Activated gamma-delta T cell (primary cell): Measurements from ENCODE around the gene CDKN2A.

Source experiments
- DNase-seq: peaks from one replicate; lab custom pipeline; 2025; lab: John Stamatoyannopoulos, UW

CDKN2A gene

DNA sequence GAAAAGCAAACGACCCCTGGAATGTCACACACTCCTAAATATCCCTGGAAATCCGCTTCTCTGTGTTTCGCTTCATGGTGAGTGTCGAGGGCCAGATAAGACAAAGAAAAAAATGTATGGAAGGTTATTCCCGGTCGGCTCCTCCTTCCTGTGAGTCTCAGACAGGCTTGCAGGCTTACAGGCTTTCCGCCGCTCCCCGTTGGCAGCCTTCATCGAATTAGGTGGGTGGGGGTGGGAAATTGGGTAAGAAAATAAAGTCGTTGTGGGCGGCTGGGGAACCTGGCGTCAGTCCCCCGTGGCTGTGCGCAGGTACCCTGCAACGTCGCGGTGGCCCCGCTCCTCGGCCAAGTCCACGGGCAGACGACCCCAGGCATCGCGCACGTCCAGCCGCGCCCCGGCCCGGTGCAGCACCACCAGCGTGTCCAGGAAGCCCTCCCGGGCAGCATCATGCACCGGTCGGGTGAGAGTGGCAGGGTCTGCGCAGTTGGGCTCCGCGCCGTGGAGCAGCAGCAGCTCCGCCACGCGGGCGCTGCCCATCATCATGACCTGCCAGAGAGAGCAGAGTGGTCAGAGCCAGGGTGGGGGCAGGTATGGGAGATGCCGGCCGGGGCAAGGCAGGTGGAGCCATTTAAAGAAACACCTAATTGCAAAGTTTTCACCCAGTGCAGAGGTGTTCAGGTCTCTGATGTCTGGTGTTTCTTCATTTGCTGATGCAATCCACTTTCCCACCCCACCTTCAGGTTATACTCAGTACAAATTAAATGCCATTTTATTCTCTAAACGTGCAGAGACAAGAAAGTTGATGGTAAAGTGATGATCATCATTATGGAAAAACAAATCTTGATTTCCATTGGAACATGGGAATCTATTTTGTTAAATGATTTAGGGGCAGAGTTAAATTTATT is 11.8 kb upstream of the CDKN2A start:
- no peak for DNase-seq

DNA sequence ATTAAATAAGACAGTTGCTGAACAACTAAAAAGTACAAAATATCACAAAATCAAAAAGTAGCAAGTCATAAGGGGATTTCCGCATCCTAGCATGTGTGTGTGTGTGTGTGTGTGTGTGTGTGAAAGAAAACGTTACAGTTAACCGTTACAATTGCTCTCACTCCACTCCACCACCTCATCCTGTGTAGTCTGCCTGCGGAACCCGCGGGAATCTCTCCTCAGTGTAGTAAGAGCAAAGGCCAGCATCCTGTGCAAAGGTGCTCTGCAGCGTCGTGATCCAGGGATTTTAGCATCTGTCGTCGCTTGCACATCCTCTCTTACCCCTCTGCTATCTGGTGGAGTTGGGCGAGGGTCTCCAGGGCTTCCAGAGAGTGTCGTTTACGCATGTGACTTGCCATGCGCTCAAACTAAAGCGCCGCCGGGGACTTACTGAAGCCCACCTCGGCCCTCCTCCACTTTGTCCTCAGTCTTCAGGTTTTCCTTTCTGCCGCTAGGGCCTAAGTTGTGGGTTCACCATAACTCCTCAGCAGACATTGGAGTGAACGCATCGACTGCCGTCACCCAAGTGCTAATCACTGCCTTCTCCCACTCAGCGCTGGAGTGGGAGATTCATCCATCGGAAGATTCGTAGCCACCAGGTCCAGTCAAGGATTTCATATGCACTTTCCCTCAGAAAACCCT is 11.0 kb upstream of the CDKN2A start:
- no peak for DNase-seq

DNA sequence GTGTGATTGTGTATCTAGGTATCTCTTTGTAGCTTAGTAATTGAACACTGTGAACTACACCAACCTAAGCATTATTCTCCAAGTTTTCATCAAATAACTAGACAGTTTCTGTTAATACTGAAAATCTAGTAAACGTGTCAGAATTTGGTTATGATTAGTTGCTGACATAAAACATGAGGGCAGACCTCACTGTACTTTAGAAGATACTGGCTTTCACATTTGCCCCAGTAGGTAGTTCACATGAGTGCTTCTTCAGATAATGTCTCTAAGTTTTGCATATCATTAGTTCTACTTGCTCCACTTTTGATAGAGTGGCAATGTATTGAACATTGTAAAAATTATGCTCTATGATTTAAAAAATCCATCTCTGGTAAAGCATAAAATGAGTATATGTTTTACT is 7.8 kb upstream of the CDKN2A start:
- no peak for DNase-seq

DNA sequence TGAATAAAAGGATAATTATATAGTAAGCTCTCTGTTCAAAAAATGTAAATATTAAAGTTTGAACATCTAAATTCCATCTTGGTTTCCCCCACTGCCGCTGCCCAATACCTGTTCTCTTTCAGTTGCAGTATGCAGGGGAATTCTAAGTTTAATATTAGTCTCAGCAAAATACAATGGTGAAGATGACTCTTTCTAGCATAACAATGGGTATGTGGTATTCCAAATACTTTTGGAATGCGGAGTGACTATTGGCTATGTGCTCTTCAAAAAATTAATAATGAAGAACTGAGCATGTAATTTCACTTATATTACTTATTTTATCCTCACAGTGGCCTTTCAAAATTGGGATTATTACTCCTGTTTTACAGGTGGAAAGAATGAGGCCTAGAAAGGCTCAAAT is 3.8 kb upstream of the CDKN2A start:
- no peak for DNase-seq

DNA sequence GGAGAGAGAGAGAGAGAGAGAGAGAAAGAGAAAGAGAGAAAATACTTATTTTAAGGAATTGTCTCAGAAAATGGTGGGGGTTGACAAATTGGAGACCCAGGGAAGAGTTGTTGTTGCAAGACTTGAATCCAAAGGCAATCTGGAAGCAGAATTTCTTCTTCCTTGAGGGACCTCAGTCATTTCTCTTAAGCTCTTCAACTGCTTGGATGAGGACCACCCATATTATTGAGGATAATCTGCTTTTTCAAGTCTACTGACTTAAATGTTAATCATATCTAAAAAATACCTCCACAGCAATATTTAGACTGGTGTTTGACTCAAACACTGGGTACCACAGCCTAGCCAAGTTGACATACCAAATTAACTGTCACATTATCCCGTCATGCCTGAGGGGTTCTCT is 3.3 kb upstream of the CDKN2A start:
- DNase-seq: no peak

DNA sequence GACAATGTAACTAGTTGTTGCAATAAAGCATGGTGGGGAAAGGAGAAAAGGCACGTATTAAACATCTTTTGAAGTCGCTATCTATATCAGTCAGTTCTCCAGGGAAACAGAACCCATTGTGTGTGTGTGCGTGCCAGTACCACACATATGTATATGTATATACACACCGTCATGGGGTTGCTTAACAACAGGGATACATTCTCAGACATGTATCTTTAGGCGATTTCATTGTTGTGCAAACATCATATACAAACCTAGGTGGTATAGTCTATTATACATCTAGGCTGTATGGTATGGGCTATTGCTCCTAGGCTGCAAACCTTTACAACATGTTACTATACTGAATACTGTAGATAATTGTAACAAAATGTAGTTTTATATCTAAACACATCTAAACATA is 2.7 kb upstream of the CDKN2A start:
- no peak for DNase-seq

DNA sequence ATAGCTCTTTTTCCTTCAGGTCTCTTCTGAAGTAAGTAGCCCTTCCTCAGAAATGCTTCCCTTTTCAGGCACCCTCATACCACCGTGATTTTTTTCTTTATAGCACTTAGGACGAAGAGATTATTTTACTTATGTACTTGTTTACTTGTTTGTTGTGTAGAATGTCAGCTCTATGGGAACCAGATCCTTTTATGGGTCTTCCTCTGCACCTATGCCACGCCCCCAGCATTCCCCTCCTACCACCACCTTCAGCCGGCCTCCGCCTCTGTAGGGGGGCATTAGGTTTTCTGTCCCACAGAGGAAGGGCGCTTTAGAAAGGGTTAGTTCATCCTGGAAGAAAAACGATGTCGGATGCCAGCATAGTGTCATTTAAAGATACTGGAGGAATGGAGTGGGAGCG is 2.2 kb upstream of the CDKN2A start:
- no peak for DNase-seq

DNA sequence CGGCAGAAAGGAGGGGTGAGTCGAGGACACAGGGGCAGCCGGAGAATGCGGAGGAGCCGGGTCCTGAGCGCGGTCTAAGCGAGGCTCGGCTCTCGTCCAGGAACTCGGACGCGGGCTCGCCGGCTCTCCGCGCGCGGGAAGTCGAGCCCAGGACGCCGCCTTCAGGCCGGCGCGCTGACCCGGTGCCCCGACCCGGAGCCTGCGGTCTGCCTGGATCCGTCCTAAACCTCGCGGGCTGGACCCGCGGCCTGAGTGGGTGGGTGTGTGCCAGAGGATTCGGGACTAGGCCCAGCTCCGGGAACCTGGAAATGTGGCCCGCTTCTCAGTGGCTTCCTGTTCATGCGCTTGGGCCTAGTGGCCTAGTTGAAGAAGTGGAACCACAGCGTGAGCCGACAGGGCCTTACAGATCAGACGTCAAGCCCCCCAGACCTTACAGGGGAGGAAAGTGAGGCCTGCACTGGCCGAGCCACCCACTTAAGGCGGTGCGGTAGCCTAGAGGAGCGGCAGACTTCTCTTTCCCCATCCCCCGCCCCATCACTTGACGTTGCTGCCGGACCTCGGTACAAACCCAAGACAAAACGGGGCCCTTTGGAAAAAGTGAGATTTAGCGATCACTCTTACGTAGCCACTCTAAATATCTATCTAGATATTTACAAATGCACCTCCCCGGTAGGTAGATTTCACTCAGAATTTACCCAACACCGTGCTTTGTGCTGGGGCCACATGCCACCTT is 1.6 kb upstream of the CDKN2A start:
- no peak for DNase-seq

DNA sequence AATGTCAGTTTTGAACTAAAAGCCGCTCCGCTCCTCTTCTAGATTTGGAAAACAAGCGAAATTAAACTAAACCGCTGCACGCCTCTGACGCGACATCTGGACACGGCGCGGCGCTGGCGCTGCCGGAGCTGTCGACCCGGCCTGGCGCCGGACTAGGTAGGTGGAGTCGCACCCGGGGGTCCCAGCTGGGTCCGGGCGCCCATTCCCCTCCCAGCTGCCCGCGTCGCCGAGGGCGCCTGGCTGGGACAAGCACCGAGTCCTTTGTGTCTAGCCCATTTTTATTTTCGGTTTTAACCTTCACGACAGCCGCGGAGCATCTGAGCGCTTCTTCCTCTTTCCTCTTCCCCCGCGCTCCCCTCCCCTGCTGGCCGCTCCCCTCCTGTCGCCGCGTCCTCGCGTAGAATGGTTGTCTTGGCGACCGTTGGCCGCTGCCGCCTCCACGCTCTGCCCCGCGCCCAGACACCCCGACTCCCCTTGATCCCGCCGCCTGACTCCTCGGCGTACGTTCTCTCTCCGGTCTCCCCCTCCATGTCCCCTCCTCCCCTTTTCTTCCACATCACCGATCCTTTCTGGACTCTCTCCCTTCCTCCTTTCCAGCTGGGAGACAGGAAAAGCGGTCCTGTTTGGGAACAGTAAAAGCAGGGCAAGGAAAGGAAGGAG is 944 bp upstream of the CDKN2A start:
- DNase-seq: peak; percentile 63

DNA sequence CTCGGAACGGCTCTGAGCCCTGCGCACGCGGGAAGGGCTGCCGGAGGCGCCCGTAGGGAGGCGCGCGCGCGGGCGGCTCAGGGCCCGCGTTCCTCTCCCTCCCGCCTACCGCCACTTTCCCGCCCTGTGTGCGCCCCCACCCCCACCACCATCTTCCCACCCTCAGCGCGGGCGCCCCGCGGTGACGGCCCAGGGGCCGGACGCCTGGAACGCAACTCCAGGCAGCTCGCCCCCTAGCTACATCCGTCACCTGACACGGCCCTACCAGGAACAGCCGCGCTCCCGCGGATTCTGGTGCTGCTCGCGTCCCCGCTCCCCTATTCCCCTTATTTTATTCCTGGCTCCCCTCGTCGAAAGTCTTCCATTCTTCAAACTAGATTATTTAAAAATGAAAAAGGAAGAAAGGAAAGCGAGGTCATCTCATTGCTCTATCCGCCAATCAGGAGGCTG is 389 bp upstream of the CDKN2A start, which contains the start of gene CDKN2B-AS1:
Gene CDKN2B-AS1, plus strand, starts transcription at position 236 of the 450 bp plus-strand sequence.
- peak; percentile 34 for DNase-seq

DNA sequence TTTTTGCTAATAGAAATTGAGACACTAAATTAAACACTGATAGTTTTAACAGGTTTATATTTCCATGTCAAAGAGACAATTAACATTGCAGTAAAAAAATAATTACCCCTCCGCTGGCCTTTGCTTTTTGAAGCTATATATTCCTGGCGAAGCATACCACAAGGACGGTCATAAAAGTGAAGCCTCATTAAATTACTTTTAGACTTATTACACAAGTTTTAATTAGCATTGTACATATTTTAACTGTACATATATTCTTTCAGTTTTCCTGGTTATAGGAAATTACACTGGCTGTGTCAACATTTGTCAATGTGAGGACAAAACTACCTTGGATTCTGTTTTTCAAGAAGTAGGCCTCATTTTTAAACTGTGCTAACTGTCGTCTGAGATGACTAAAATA is 1.2 kb downstream of the CDKN2A start:
- no peak for DNase-seq

DNA sequence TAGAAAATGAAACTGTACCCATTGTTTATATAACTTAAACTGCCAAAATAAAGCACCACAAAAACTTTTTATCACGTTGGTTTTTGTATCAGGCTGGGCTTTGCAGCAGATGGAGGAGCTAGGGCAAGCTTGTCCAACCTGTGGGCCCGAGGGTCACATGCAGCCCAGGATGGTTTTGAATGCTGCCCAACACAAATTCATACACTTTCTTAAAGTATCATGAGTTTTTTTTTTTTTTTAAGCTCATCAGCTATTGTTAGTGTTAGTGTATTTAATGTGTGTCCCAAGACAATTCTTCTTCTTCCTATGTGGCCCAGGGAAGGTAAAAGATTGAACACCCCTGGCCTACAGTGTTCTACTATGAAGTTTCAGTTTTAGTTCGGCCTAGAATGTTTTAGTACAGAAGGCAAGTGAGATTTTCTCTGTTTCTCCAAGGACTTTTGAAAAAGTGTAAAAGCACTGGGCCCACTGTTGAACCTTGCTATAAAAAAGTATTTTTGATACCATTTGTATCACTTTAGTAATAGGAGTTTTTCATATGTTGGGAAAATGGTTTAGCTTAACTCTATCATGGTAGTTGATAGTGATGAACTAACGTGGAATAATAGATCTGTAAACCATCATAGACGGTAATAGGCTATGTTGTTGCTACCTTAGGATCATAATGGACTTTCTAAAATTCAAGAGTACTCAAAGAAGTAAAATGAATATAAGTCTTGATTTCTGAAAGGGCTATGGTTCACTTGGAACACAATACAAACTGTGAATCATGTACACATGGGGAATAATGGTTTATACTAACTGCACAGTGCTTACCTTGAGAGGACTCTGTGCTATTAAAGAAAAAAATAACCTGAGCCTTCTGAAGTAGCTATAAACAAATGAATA is 2.9 kb downstream of the CDKN2A start:
- DNase-seq: no peak

DNA sequence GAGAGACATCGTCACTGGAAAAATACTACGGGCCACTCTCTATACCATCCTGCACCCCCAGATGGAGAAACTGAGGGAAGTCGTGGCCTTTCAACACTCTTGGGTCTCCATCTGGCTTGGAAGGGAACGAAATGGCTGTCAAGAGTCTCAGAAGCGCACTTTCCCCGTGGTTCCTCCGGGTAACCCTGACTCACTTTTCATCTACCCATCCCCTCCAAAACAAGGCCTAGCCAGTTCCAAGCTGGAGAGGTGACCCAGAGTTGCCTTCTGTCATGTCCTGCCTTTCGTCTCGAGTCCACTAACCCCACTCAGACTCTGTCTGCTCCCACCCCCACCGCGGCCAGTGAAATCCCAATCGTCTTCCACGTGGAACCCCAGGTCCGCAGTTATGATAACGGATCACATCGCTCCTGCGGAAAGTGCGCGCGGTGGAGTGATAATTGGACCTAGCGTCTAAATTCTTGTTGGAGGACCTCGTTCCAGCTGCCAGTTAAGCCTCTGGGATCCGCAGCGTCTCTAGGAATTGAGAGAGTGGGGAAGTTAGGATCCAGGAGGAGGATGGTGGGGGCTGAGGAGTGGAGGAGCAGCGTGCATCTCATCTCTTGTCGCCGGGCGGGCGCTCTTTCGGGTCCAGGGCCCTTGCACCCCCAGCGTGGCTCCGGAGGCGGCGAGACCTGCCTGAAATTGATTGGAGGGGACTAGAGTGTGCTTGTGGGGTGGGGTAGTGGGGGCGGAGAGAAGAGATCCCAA is 4.6 kb downstream of the CDKN2A start:
- no peak for DNase-seq

DNA sequence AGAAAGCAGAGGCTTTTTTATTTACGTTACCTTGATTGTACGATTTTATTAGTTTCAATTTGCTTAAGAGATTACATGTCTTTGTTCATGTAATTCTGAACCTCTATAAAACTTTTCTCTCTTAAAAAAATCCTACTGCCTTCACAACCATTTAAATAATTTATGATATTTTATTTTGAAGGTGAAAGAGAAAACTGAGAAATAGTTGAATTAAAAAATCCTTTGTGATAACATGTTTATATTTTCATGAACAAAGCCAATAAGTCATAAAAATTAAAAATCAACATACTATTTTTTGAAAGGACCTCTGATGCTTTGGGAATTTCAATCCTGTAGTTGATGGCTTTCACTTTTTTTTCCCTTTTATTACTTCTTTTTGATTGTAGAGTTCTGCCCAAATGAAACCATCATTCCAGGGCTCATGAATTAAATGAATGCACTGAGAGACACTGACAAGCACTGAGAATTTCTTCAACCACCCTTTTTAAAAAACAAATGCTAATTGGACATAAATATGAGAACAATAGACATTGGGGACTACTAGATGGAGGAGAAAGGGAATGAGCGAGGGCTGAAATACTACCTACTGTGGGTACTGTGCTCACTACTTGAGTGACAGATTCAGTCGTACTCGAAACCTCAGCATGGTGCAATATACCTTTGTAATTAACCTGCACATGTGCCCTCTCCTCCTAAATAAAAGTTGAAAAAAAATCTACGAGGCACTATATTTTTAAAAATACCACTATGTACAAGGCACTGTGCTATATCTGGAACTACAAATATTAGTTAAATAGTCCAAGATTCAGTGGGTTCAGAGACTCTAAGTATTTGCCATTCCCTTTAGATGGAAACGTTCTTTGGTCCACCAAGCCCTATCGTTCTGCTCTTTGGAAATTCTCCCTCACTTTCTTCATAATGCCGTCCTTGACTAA is 5.9 kb downstream of the CDKN2A start:
- DNase-seq: no peak

DNA sequence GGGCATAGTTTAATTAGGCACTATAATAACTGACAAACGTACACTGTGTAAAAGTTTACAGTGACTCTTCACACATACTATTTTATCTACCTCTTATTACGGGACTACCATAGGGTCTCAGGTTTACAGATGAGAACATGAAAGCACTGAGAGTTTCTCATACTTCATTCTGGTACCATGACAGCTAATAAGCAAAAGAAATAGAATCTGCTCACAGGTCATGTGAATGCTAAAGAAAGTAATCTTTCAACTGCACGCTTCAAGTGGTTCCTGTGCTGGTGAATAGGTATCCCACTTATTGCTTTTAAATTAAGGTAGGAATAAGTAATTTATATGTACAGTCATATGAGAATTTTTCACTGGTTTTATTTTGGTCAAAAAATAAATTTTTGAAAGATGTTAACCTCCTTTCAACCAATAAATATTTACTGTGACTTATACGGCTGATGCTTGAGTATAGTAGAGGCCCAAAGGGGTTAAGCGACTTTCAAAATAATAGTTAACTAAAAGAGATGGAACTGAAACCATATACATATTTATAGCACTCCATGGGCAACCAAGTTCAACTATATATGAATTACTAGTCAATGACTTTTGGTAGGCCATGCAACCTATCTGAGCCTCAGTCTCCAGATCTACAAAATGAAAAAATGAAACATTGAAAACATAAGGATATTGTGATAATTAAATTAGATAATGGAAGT is 8.1 kb downstream of the CDKN2A start:
- DNase-seq: no peak

DNA sequence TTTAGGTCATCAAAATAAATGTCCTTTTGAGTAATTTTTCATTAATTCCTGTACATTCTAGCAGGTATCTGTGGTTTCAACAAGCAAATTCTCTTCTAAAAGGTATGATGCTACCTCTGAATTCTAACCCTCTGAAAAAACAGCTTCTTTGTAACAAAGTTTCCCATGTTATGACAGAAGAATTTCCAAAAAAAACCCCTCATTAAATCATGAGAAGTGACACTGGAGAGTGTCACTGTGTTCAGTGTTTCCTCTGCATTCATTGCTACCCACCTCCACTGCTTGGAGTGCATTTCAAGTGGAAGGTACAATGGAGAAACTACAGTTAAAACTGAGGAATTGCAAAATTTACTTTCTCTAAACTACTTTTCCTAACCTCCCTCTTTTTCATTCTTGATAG is 10.1 kb downstream of the CDKN2A start:
- DNase-seq: no peak

DNA sequence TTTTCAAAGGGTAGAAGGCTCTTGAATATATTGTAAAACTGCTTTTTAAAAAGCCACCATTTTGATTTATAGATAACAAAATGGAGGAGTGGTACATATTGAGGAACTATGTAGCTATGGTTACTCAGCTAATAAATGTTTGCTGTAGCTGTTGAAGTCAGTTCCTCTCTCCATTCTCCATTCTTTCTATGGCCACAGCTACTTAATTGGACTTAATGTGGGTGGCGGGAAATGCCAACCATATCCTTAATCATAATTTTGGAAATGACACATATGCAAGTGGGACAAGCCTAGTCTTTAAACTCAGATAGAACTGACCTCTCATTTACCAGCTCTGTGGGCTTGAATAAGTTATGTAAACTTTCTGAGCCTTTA is 10.6 kb downstream of the CDKN2A start:
- DNase-seq: no peak

DNA sequence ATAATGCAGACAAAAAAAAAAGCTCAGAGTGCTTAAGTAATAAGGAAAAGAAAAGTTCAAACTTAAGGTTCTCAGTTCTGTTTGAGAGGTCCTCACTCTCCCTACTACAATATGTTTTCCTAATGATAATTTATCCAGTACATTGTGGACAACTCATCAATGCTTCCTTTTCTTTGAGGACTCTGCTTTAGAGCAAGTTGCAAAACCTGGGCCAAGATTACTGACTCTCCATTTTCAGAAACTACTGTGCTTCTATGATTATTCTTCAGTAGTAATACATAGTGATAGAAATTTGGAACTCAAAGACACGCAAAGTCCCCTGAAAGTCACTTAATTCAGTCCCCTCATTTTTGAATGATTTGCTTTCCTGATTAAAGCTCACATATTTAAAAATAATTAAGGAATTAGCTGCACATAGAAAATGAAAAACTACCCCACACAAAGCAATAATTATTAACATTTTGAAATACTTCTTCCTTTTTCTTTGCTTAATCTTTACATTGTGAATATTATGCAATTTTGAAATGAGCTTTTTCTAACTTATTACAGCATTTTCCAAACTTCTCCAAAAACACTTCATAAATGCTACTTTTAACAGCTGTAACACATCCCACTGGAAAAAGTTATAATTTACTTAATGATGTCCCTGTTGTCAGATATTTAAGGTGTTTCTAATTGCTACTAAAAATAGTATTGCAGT is 11.2 kb downstream of the CDKN2A start:
- DNase-seq: no peak
